GM18517 (cell line): Measurements from ENCODE around the gene DNAJC2.
"Not testable (repeated sequence)": the region's sequence is repeated elsewhere in the genome, so short reads cannot be mapped to it uniquely, and the experiment has no call there.

Experiments
- ATAC-seq: cut with Tn5 transposase; IDR thresholded peaks from one replicate; pipeline ENCODE4 v1.9.1; 2021; ENCODE audit warnings: mild to moderate bottlenecking, moderate library complexity; ENCODE audit not compliant: unreplicated experiment

Gene DNAJC2

DNA sequence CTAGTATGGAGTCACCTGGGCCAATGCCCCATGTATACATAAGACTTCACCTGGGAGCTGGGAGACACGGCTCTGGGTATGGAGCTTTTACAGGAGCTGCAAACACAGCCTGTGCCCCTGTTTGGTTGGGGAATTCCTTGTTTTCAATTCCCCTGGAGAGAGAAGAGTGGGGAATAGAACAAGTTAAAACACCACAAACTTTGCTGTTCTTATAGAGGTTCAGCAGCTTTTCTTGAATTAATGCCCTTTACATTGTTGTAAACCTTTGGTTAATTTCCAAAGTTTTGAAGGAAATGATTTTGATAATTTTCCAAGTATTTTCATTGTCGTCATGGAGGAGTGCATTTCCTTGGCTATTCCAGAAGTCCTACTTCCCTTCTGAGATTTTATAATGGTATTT, 66.4 kb downstream of the DNAJC2 start:
- not testable (repeated sequence) for ATAC-seq

DNA sequence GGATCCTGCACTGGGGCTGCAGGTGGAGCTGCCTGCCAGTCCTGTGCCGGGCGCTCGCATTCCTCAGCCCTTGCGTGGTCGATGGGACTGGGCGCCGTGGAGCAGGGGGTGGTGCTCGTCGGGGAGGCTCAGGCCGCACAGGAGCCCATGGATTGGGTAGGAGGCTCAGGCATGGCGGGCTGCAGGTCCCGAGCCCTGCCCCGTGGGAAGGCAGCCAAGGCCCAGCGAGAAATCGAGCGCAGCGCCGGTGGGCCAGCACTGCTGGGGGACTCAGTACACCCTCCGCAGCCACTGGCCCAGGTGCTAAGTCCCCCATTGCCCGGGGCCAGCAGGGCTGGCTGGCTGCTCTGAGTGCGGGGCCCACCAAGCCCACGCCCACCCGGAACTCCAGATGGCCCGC, 69.7 kb downstream of the DNAJC2 start:
- ATAC-seq: not testable (repeated sequence)

DNA sequence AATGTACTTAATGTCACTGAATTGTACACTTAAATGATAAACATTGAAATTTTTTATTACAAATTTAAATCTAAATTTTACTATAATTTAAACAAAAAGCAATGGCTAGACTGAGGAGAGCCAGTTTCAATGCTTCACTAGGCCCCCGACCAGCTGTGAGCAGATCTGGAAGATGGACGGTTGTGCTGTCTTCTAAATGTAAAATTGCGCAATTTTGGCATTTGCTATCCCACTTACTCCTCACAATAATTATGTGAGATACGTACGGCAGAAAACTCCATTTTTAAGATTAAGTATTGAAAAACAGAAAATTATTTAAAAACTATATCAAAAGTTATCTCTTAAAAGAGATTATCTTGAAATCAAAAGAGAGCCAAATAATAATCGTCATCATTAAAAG, 71.2 kb downstream of the DNAJC2 start:
- not testable (repeated sequence) for ATAC-seq

DNA sequence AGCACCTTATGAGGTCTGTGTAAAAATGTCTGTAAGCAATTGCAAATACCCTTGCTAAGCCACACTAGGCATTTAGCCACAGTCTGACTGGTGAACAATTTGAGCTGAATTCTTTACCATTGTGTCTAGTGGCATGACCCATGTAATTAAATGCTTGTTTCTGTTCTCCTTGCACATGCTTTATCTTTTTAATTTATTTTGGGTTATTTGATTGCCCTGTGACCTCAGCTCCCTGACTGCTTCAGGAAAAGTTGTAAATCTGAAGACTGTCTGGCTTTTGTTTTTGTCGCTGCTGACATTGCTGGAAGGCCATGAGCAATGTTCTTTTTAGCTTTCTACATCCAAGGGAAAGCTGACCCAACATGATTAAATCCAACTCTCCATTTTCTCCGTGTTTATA, 78.3 kb downstream of the DNAJC2 start:
- not testable (repeated sequence) for ATAC-seq

DNA sequence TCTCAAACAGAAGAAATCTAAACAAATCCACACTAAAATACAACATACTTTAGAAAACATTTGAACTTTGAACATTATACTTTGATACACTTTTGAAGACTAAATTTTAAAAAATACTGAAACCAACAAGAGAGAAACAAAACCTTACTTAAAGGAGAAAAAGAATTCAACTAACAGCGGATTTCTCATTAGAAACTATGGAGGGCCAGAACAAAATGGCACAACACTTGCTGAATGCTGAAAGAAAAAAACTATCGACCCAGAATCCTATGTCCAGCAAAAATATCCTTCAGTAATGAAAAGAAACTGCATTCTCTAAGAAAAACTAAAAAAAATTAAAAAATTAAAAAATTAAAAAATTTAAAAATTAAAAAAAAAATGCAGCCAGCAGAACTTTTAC, 80.5 kb downstream of the DNAJC2 start:
- not testable (repeated sequence) for ATAC-seq
